Heart right ventricle (tissue), 16 donors: ENCODE measurements around the gene ZNF709. TPM values are rescaled to one million over a fixed set of nuclear protein-coding genes. Genes with fewer than 3 reads are reported as not detected.
"Not testable (repeated sequence)": the region's sequence is repeated elsewhere in the genome, so short reads cannot be mapped to it uniquely, and the experiment has no call there.

ENCODE experiments used
- ATAC-seq, 8 donors: fragments of 200-7000 bp; cut with Tn5 transposase; one replicate each; pipeline ENCODE4 v1.9.1; 2020; ENCODE audit warnings: mild to moderate bottlenecking in 8 of 8, moderate library complexity in 8 of 8, moderate number of reproducible peaks in 1 of 8
- DNase-seq, 2 donors: peaks; one replicate each; pipeline ENCODE4 v3.0.0-alpha.2; 2020
- H3K27ac ChIP-seq, 10 donors: fragments of 200-600 bp; sonication (generic) in 2 of 10; one replicate each; pipeline versions ENCODE4 v1.5.0 to v1.8.0; 2020 to 2022; ENCODE audit warnings: mild to moderate bottlenecking in 3 of 10
- H3K27me3 ChIP-seq, 7 donors: fragments of 200-600 bp; one replicate each; pipeline ENCODE4 v1.8.0; 2021 to 2022; ENCODE audit warnings: mild to moderate bottlenecking in 2 of 7
- H3K36me3 ChIP-seq, 9 donors: fragments of 200-600 bp; sonication (generic) in 1 of 9; one replicate each; pipeline versions ENCODE4 v1.5.0 to v1.8.0; 2020 to 2022; ENCODE audit warnings: mild to moderate bottlenecking in 2 of 9
- H3K4me1 ChIP-seq, 9 donors: fragments of 200-600 bp; sonication (generic) in 1 of 9; one replicate each; pipeline versions ENCODE4 v1.5.0 to v1.8.0; 2020 to 2022; ENCODE audit warnings: mild to moderate bottlenecking in 4 of 9
- H3K4me3 ChIP-seq, 10 donors: fragments of 200-600 bp; sonication (generic) in 2 of 10; one replicate each; pipeline versions ENCODE4 v1.5.0 to v1.8.0; 2020 to 2022; ENCODE audit warnings: mild to moderate bottlenecking in 7 of 10, moderate library complexity in 2 of 10
- H3K9me3 ChIP-seq, 11 donors: fragments of 200-600 bp in 10 of 11; sonication (generic) in 2 of 11; one replicate each; pipeline versions ENCODE4 v1.5.0 to v1.8.0; 2013 to 2022; ENCODE audit warnings: mild to moderate bottlenecking in 2 of 11, control low read depth in 1 of 11, moderate library complexity in 1 of 11
- whole genome bisulfite sequencing, 2 donors: extraction: QIAGEN DNeasy Blood & Tissue Kit; methylation state at CpG; one replicate each; pipeline ENCODE4 v1.1.7; 2013; ENCODE audit warnings: inconsistent platforms in 1 of 2; 5-methylcytosine and 5-hydroxymethylcytosine counted together
- intact Hi-C, 10 donors: fragments of 100-400 bp; cut with DNase I; formaldehyde crosslinking; loops; one replicate each; pipeline versions ENCODE4 v1.11.1 to v1.14.2; 2022
- polyA plus RNA-seq, 2 donors: library from polyadenylated mRNA; stranded (reverse); fragments of 200-250 nt; gene quantifications; one replicate each; pipeline ENCODE4 v1.2.3, GENCODE V29; 2013
- total RNA-seq, 10 donors: library from RNA; stranded (reverse); fragmentation: NEBNext Ultra II Directional in 3 of 10; extraction: Animal tissue kit (Norgen Biotek cat#: 25700) in 3 of 10; gene quantifications; one replicate each; pipeline versions ENCODE4 v1.2.1 to v1.2.4, GENCODE V29; 2021 to 2023
- TF ChIP-seq, protein P1 (sequence below), 9 donors: fragments of 200-600 bp; sonication (generic) in 2 of 9; IDR thresholded peaks; one replicate each; pipeline versions ENCODE4 v1.5.0 to v1.8.0; 2021 to 2022; ENCODE audit warnings: antibody characterized with exemption in 9 of 9, mild to moderate bottlenecking in 5 of 9, moderate library complexity in 1 of 9
- donor health status: Arrhythmogenic right ventricular cardiomyopathy.
- donor health status: ischemic (EF 13 %, LVEDD 7.1; RV severe dilation, severe dysfunction).
- donor health status: healthy with polysubstance abuse.
- donor health status: DM: no; HTN: yes; CAD: no.
- donor health status: DM: no; HTN: no; CAD: no.
- donor health status: ischemic (EF 25% LVEDD 6.9; RV normal size, moderate dysfunction).
- donor health status: ischemic (EF 25% LVEDD 5.7; RV mildly dilated, moderate dysfunction).
- donor health status: healthy.
- donor health status: DM: yes; HTN: yes; CAD: no.
- donor health status: Ischemic cardiomyopathy.
- donor health status: ischemic (EF 35%, LVEDD 5.7; RV mildly dilated, moderate dysfunction).
- donor health status: nonischemic (EF 11% LVEDD 7.7; RV severe dilation, severe dysfunction).
- donor health status: DM: yes; HTN: yes; CAD: no.
- donor health status: PGD.
- donor health status: ischemic (EF 29% LVEDD 5.4; RV normal size, mild dysfunction).
- donor health status: nonischemic (EF 23%, LVEDD 6.1; RV moderate dilation, normal function).

ZNF709 gene
- total and polyA plus RNA-seq, 12 donors = 0.64 to 3.4 (median 1.9) TPM

DNA sequence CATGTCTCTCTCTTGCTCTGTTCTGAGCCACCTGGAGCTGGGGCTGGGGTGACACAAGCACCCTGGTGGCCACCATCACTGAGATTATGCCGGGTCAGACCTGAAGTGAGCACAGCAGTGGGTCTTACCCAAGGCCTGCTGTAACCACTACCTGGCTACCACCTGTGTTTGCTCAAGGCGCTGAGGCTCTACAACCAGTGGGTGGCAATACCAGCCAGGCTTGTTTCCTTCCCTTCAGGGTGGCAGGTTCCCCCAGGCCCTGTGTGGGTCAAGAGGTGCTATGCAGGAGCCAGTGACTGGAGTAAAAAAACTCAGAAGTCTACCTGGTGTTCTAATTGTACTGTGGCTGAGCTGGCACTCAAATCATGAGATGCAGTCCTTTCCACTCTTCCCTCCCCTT is 35.8 kb downstream of the ZNF709 start:
- TF ChIP-seq, protein P1, sequence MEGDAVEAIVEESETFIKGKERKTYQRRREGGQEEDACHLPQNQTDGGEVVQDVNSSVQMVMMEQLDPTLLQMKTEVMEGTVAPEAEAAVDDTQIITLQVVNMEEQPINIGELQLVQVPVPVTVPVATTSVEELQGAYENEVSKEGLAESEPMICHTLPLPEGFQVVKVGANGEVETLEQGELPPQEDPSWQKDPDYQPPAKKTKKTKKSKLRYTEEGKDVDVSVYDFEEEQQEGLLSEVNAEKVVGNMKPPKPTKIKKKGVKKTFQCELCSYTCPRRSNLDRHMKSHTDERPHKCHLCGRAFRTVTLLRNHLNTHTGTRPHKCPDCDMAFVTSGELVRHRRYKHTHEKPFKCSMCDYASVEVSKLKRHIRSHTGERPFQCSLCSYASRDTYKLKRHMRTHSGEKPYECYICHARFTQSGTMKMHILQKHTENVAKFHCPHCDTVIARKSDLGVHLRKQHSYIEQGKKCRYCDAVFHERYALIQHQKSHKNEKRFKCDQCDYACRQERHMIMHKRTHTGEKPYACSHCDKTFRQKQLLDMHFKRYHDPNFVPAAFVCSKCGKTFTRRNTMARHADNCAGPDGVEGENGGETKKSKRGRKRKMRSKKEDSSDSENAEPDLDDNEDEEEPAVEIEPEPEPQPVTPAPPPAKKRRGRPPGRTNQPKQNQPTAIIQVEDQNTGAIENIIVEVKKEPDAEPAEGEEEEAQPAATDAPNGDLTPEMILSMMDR (IDR thresholded peaks at IDR 0.05) = no peak
- no peak overlapping the region for H3K4me3 ChIP-seq
- H3K27me3 ChIP-seq = no peaks in the 10 kb centered on the region
- H3K27ac ChIP-seq = no peak overlapping the region
- WGBS, 2 donors = 49 to 94% methylated on average over 2 of the region's 2 CpGs
- no peak for ATAC-seq
- peaks cover 0 to 6% (median 0%) of the 10 kb centered on the region in 9 donors for H3K4me1 ChIP-seq
- H3K9me3 ChIP-seq = peaks cover 0 to 84% (median 13%) of the 10 kb centered on the region in 11 donors
- intact Hi-C loops = loop anchor here in 1 of 10 donors (10.0 kb wide), 1 partner anchor 46 kb away; no protein-coding TSS in a partner anchor
- peaks cover 0 to 7% (median 0%) of the 10 kb centered on the region in 9 donors for H3K36me3 ChIP-seq
- DNase-seq = no peak

DNA sequence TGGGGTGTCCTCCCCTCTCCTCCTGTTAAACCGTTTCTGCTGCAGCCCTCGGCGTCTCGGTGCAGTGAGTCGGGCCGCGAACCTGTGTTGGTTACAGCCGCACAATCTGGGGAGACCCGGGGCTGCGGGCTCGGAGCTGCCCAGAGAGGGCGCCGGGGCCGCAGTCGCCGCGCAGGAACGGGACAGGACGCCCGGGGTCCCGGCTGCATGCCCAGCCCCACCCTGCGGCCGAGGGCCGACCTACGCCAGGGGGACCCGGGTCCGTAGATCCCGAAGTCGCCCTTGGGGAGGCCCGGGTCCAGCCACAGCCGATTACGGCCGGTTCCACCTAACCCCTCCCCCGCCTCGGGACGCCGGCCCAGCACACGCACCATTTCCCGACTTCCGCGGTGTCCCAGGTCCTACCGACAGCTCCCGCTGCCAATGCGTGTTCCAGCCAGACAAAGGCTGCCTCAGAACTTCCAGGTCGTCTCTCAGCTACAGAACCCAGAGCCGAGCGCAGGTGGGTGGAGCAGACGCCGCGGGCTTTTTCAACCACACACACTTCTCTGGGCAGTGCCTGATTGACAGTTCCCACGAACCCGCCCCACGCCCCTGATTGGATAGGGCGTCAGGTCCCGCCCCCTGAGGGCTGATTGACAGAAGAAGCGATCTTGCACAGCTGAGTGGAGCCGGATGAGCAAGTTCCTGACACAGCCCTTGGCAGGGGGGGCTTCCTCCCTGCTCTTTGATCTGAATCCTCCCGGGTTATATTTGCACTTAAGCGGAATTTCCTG is 43.9 kb downstream of the ZNF709 start, which contains the start of gene ZNF443:
TSS of gene ZNF443 (minus strand) at position 481 of the 776 bp plus-strand sequence. CDS start at position 374, 107 bp downstream.
- TF ChIP-seq, protein P1 (IDR thresholded peaks at IDR 0.05) = peak in 4 of 9 donors; percentile 12 to 24 (median 17)
- 0 to 1% methylated on average over 51 to 59 of the region's 59 CpGs for WGBS, 2 donors
- intact Hi-C loops = loop anchor here in 3 of 10 donors (1.0 to 10.0 kb wide), 6 partner anchors 38 to 75 kb away; partner anchors contain the start of genes ZNF709 (in 2 of the 3), ZNF799 (in 2 of the 3) and ZNF442 (in 1 of the 3)

DNA sequence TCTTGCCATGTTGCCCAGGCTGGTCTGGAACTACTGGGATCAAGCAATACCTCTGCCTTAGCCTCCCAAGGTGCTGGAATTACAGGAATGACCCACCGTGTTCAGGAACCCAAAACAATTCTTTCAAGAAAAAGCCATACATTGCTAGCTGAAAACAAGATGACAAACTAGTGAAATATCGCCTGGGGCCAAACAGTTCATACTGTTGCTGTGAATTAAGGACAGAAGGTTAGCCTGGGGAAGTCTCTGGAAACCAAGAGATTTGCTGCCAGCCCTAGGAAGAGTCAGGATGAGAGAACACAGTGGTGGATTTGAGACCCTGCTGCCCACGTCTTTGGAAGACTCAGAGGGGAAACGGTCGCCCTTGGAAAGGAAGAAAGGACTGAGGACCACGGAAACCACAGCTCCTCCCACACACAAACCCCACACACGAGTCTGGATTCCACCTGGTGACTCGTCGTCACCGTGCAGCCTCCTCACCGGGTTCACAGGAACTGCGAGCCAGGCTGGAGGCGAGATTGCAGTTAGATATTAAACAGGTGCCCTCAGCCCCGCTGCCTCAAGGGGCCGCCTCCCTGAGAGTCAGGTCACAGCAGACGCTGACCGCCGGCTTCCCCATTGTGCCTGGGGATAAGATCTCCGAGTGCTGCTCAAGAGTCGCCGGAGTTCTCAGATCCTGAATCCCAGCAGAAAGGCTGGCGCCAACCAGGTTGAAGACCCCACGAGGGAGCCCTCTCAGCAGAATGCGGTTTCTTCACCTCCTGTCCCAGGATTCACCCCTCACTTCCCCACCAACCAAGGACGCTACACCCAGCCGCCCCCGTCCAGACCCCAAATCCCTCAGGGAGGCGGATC is 44.7 kb downstream of the ZNF709 start:
- H3K9me3 ChIP-seq = peaks cover 0 to 22% (median 8%) of the 10 kb centered on the region in 11 donors
- DNase-seq (peak in 1 of 2 donors; percentile 11), ATAC-seq (peak in 3 of 8 donors; percentile 5 to 16 (median 11))
- peaks cover 0 to 12% (median 0%) of the 10 kb centered on the region in 9 donors for H3K4me1 ChIP-seq
- not testable (repeated sequence) for H3K27me3 ChIP-seq, H3K36me3 ChIP-seq
- H3K4me3 ChIP-seq = peak overlapping the region; percentile 33 to 95 (median 71)
- H3K27ac ChIP-seq = peak overlapping the region in 9 of 10 donors; percentile 72 to 83 (median 80)
- 1 to 3% methylated on average over 20 to 21 of the region's 28 CpGs for WGBS, 2 donors
- intact Hi-C loops = loop anchor here in 4 of 10 donors (2.0 to 10.0 kb wide), 5 partner anchors 38 to 55 kb away; partner anchors contain the start of genes ZNF799 (in 3 of the 4) and ZNF709 (in 2 of the 4)

More for the DNA sequence above, 43.9 kb downstream of the ZNF709 start, which contains the start of gene ZNF443:
- Histone ChIP-seq H3K27me3 (no peaks in the 10 kb centered on the region), H3K27ac (peak within 1 kb of the TSS in 9 of 10 donors; percentile 72 to 83 (median 80)), H3K36me3 (no peaks in the 10 kb centered on the region), H3K4me3 (peak within 1 kb of the TSS; percentile 33 to 95 (median 71)), H3K4me1 (peaks cover 0 to 12% (median 0%) of the 10 kb centered on the region in 9 donors), H3K9me3 (peaks cover 0 to 25% (median 8%) of the 10 kb centered on the region in 11 donors)
- peak; percentile 99 for DNase-seq
- peak; percentile 100 for ATAC-seq

DNA sequence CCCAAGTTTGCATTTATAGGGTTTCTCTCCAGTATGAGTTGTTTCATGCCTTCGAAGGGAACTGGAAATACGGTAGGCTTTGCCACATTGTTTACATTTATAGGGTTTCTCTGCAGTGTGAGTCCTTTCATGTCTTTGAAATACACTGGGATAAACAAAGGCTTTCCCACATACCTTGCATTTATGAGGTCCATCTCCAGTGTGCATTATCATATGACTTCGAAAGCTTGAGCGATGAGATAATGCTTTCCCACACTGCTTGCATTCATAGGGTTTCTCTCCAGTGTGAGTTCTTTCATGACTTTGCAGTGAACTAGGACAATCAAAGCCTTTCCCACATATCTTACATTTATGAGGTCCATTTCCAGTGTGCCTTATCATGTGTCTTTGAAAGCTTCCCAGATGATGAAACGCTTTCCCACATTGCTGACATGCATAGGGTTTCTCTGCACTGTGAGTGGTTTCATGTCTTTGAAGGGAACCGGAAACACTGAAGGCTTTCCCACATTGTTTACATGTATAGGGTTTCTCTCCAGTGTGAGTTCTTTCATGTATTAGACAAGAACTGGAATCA is 53.8 kb downstream of the ZNF709 start:
- ATAC-seq, H3K4me3 ChIP-seq, H3K27ac ChIP-seq, H3K4me1 ChIP-seq, DNase-seq, H3K27me3 ChIP-seq, intact Hi-C loops: not testable (repeated sequence)
- H3K36me3 ChIP-seq = peaks cover 0 to 43% (median 16%) of the 10 kb centered on the region in 9 donors
- H3K9me3 ChIP-seq = peaks cover 0 to 60% (median 0%) of the 10 kb centered on the region in 11 donors
- WGBS, 2 donors = 96 to 98% methylated on average over 6 of the region's 6 CpGs
